PC-9 (cell line): Measurements from ENCODE around the gene COLEC11.

Experiments used
- EZH2 ChIP-seq: fragments of 200-600 bp; sonication (generic); IDR thresholded peaks from 2 replicates; pipeline ENCODE4 v1.8.0; 2017; ENCODE audit warnings: antibody characterized with exemption, low read depth
- TF ChIP-seq, protein P1 (sequence below): fragments of 200-600 bp; sonication (generic); conservative IDR thresholded peaks from 2 replicates; pipeline ENCODE4 v1.6.1; 2017; ENCODE audit warnings: mixed run types, antibody characterized with exemption, mild to moderate bottlenecking, moderate library complexity

DNA sequence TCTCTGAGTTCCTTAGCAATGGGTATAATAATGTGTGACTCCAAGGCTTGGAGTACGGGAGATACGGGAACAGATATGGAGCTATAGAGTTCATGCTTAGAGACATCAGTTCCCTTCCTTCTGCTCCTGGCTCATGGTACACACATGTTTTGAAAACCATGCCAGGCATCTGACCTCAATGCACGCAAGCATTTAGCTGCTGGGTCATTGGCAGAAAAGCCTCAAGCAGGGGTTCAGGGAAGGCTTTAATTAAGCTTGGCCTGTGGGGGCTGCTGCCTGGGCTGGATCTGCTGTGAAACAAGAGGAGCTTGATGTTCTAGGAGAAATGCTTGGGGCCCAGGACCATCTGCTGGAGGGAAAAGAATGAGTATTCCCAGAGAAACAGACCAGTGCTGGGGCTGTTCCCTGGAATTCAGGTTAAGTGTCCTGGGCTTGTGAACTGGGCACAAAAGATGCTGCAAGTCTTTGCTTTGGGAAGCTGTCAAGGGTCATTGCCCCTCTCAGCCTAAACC lies 66.3 kb downstream of the COLEC11 start:
- TF ChIP-seq, protein P1, sequence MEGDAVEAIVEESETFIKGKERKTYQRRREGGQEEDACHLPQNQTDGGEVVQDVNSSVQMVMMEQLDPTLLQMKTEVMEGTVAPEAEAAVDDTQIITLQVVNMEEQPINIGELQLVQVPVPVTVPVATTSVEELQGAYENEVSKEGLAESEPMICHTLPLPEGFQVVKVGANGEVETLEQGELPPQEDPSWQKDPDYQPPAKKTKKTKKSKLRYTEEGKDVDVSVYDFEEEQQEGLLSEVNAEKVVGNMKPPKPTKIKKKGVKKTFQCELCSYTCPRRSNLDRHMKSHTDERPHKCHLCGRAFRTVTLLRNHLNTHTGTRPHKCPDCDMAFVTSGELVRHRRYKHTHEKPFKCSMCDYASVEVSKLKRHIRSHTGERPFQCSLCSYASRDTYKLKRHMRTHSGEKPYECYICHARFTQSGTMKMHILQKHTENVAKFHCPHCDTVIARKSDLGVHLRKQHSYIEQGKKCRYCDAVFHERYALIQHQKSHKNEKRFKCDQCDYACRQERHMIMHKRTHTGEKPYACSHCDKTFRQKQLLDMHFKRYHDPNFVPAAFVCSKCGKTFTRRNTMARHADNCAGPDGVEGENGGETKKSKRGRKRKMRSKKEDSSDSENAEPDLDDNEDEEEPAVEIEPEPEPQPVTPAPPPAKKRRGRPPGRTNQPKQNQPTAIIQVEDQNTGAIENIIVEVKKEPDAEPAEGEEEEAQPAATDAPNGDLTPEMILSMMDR: no peak
- TF ChIP-seq EZH2: no peak
